Transverse colon (tissue), 3 donors: Measurements from ENCODE around the gene KCNH2.

ENCODE experiments used
- CTCF ChIP-seq, 5 experiments: fragments of 200-600 bp in 3 of 5; fragments of 450-650 bp in 2 of 5; sonication (generic) in 3 of 5; IDR thresholded peaks; 1 replicate in 2 of 5; 2 replicates in 3 of 5; pipeline ENCODE4 v1.5.1; 2016 to 2017; ENCODE audit warnings: antibody characterized with exemption in 5 of 5, inconsistent platforms in 3 of 5, mild to moderate bottlenecking in 2 of 5, moderate library complexity in 1 of 5
- EP300 ChIP-seq: sonication (generic); formaldehyde crosslinking; IDR thresholded peaks from one replicate; pipeline ENCODE4 v1.6.1; 2017; ENCODE audit warnings: antibody characterized with exemption, low read depth

- no peak for TF ChIP-seq CTCF (IDR thresholded peaks at IDR 0.05)
- no peak for TF ChIP-seq EP300
Observed at GRCh38 chr7:150946421-150947240, 31.5 kb downstream of the KCNH2 start.
